PFSK-1 (cell line): ENCODE results near the gene UMODL1.

Source experiments
- FOXP2 ChIP-seq: optimal IDR thresholded peaks from 2 replicates; pipeline ENCODE3; 2011; ENCODE audit warnings: borderline replicate concordance, control low read depth, inconsistent platforms; ENCODE audit not compliant: insufficient read depth; ENCODE audit errors: extremely low read length, extremely low read depth
- POLR2AphosphoS5 ChIP-seq: IDR thresholded peaks from 2 replicates; pipeline ENCODE4 v1.6.1; 2012; ENCODE audit warnings: low read depth, mild to moderate bottlenecking, control low read depth, low read length, moderate library complexity
- TAF1 ChIP-seq: IDR thresholded peaks from 2 replicates; pipeline ENCODE4 v1.6.1; 2012; ENCODE audit warnings: low read length, control low read depth, borderline replicate concordance; ENCODE audit not compliant: insufficient read depth
- TF ChIP-seq, protein P1 (sequence below), 2 experiments: IDR thresholded peaks; 2 replicates each; pipeline versions ENCODE4 v1.6.1 to v1.8.0; 2011 to 2012; ENCODE audit warnings: low read depth in 2 of 2, low read length in 2 of 2, control low read depth in 1 of 2, inconsistent platforms in 1 of 2, mild to moderate bottlenecking in 1 of 2, moderate library complexity in 1 of 2; ENCODE audit not compliant: insufficient read depth in 1 of 2

DNA sequence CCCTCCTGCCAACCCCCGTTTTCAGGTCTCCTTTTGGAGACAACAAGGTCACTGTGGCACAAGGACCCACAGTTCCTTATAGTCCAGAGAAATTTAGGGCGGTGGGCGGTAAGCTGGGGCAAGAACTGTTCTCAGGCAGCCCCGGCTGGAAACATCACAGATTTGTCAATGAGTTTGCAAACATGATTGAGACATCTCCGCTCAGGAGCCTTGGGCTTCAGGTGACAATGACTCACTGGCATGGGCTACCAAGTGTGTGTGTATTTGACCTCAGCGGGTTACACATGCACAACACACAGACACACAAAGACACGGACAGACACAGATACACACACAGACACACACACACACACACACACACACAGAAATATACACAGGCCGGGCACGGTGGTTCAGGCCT lies 89.6 kb downstream of the UMODL1 start:
- TF ChIP-seq POLR2AphosphoS5 (no peak), TAF1 (no peak), FOXP2 (no peak)
- TF ChIP-seq, protein P1, sequence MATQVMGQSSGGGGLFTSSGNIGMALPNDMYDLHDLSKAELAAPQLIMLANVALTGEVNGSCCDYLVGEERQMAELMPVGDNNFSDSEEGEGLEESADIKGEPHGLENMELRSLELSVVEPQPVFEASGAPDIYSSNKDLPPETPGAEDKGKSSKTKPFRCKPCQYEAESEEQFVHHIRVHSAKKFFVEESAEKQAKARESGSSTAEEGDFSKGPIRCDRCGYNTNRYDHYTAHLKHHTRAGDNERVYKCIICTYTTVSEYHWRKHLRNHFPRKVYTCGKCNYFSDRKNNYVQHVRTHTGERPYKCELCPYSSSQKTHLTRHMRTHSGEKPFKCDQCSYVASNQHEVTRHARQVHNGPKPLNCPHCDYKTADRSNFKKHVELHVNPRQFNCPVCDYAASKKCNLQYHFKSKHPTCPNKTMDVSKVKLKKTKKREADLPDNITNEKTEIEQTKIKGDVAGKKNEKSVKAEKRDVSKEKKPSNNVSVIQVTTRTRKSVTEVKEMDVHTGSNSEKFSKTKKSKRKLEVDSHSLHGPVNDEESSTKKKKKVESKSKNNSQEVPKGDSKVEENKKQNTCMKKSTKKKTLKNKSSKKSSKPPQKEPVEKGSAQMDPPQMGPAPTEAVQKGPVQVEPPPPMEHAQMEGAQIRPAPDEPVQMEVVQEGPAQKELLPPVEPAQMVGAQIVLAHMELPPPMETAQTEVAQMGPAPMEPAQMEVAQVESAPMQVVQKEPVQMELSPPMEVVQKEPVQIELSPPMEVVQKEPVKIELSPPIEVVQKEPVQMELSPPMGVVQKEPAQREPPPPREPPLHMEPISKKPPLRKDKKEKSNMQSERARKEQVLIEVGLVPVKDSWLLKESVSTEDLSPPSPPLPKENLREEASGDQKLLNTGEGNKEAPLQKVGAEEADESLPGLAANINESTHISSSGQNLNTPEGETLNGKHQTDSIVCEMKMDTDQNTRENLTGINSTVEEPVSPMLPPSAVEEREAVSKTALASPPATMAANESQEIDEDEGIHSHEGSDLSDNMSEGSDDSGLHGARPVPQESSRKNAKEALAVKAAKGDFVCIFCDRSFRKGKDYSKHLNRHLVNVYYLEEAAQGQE (IDR thresholded peaks at IDR 0.05; ENCODE audit: insufficient read depth in 1 of 2, low read depth in 2 of 2, low read length in 2 of 2), result no peak
